ENCODE results near the gene RASGRP1.

Gene RASGRP1

DNA sequence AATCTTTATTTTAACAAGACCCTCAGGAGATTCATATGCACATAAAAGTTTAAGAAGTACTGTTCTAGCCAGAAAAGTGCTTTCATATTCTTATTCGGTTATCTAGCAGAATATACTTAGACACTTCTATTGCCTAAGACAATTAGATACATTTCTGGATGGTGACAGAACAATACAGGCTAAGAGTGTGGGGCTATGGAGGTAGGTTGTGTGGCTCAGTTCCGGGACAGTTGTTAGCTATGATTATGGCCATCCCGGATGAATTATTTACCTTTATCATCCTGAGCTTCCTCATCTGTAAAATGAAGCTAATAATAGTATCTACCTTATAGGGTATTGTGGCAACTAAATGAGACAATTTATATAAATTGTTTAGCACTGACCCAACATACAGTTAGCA lies 104.1 kb downstream of the RASGRP1 start:
- no peak for DNase-seq (ENCODE audit: low read depth in 2 of 2)

DNA sequence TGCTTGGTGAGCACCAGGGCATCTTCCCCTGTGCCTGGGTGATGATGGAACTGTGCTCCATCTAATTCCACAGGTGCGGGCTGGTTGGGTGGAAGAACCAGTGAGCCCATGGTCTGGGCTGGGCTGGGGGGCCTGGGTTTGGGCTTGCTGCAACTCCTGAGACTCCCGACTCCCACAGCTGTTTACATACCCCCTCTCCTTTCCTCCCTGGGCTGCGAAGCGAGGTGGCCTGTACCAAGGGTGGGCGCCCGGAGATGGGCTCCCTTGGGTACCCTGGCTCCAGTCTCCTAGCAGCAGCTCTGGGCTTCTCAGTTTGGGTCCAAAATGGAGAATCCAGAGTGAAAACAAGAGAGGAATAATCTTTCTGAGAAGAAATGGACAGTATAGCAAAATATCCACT lies 105.1 kb downstream of the RASGRP1 start:
- no peak for DNase-seq (ENCODE audit: low read depth in 2 of 2)

DNA sequence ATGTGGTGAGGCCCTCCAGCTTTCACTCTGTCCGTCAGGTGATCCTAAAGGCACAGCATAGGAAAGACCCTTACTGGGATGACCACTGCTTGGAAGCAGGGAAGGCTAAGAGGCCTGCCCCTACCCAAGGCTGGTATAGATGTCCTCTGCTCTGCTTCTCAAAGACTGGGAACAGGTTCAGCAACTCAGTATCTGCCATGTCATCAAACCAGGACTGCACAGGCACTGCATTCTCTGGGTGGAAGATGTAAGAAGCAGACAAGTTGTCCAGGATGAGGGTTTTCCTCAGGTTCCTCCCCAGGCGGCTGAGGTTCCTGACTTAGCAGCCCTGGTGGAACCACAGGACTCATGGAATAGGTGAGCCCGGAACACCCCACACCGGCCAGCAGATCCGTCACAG lies 106.0 kb downstream of the RASGRP1 start:
- DNase-seq (ENCODE audit: low read depth in 2 of 2): no peak

DNA sequence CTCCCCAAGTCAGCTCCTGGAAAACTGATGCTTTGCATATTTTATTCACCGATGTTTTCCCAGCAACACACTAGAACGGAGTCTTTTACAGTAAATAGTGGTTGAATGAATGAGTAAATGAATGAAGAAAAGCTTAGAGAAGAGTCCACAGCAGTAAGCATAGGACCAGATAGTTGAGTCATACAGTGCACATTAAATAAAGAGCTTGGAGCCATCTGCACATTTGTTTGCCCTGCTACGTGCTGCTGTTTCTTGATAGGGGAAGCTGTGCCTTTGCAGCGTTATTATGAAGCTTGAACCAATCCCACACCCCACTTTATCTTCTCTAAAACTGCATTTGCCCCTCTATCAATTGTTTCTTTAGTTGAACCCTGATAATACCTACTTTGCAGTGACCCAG lies 109.5 kb downstream of the RASGRP1 start:
- no peak for DNase-seq (ENCODE audit: low read depth in 2 of 2)

DNA sequence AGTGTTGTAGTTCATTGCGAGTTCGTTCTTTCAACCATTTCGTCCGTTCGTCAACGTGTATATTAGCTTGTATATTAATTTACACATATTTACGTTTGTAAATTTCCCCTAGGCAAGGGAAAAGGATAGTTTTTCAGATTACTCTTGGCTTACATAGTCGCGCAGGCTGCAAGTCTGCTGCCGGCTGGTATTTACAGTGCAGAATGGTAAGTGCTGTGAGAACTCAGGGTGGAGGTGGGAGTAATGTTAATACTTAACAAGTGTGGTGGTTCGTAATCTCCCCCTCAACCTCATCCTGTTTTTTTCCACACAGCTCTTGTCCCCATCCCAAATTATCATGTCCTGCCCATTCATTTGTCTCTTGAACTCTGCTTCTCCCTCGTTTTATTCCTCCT lies 109.9 kb downstream of the RASGRP1 start:
- DNase-seq (ENCODE audit: low read depth in 2 of 2): no peak

DNA sequence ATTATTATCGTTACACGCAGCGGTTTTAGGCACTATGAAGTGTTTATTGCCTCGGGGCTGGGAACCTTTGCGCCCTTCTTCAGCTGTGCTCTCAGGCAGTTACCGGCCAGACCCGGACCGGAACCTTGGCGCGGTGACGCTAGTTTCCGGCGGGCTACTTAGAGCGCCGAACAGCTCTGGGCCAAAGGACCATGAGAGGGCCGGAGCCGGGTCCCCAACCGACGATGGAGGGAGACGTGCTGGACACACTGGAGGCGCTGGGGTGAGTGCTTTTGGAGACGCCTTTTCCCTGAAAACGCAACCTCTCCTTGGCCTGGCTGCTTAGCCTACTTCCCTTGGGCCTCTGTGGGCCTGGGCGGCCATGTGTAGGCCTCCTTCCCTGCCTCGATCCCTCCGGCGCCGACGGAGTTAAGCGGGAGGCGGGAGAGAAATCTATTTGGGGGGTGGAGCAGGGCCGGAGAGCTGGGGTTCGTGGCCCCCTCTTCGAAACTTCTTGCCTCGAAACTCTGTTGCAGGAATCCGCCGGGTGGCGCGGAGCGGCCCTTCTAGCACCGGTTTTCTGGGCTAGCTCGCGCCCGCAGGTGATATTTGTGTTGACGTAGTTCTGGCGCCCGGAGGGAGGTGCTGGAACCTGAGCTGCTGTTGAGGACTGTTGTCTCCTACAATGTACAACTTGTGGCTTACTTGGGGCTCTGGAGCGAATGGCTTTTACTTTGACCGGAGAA lies 110.5 kb downstream of the RASGRP1 start, which contains the start of gene FAM98B:
Gene FAM98B (plus strand): TSS at position 157 of the 725 bp plus-strand sequence. CDS start 35 bp downstream, at position 192.
- peak; percentile 82 to 89 for DNase-seq (ENCODE audit: low read depth in 2 of 2)

DNA sequence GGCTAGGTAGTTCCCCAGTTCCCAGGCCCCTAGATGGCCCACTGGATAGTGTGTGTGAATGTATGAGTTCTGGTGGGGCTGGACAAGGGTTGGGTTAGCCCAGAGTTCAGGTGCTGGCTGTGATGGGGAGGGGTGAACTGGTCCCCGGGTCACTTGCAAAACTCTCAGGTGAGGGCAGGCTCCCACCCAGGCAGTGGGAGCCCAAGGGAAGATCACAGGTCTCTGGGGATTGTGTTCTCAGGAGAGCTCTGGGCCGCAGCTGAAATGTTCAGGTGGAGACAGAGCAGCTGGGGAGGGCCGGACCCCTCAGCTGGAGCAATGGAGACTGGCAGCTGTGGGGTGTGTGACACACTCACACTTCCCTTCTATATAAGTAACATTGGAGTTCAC lies 123.5 kb downstream of the RASGRP1 start:
- DNase-seq (ENCODE audit: low read depth in 2 of 2): no peak

DNA sequence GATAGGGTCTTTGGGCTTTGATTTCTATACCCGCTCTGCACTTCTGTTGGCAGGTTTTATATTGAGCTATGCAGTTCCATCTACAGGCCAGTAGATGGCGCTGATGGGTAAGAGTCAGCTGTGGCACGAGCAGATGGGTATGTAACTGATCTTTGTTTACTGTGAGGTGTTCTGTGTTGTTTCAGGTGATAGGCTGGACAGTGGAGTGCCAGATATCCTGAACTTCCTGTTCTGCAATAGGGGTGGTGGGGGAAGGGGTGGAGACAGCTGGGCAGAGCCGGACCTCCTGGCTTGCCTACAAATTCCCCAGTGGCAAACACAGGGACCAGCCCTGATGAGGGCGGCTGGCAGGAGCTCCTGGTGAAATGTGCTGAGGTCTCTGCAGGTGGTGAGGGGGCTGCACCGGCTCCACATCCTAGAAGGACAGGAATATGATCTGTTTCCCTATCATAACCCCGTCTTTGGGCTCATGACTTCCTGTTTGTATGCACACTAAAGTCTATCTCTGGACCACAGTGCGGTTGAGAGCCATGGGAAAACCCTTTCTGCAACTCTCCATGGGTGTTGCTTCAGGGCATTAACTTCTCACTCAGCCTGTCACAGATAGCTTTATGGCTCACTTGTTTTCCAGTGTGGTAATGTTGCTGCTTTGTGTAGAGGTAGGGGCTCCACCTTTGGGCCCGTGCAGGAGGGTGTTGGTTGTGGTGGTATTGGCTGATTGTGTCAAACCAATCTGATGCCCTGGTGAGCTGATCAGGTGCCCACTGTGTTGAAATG lies 124.1 kb downstream of the RASGRP1 start:
- DNase-seq (ENCODE audit: low read depth in 2 of 2): peak in 1 of 2 donors; percentile 54

Data from stimulated activated CD4-positive, alpha-beta T cell treated with anti-CD3 and anti-CD28 coated beads, Interleukin-1b, Interleukin-23, amount 100 ng/mL, for 4 hours (primary cell).